ENCODE measurements around the gene DRP2. TPM values are rescaled to one million over a fixed set of nuclear protein-coding genes. Genes with fewer than 3 reads are reported as not detected.

The DRP2 gene
- polyA plus RNA-seq, 1 experiment: 0.13 TPM

- POLR2A ChIA-PET: no interaction called here
- CTCF ChIA-PET: interaction anchor here (1.0 to 2.5 kb wide), 3 partner anchors 26 to 313 kb away, joined by 4 to 6 read pairs (median 5); no protein-coding TSS in a partner anchor
- H3K36me3 ChIP-seq (ENCODE audit: control insufficient read depth, insufficient read depth, low read length): no peaks in the 10 kb centered on the region
- no peak overlapping the region for H3K4me3 ChIP-seq (ENCODE audit: low read depth, low read length)
- no peak for DNase-seq (ENCODE audit: low read depth)
- no peaks in the 10 kb centered on the region for H3K27me3 ChIP-seq (ENCODE audit: control insufficient read depth, insufficient read depth, low read length)
- TF ChIP-seq, protein P1, sequence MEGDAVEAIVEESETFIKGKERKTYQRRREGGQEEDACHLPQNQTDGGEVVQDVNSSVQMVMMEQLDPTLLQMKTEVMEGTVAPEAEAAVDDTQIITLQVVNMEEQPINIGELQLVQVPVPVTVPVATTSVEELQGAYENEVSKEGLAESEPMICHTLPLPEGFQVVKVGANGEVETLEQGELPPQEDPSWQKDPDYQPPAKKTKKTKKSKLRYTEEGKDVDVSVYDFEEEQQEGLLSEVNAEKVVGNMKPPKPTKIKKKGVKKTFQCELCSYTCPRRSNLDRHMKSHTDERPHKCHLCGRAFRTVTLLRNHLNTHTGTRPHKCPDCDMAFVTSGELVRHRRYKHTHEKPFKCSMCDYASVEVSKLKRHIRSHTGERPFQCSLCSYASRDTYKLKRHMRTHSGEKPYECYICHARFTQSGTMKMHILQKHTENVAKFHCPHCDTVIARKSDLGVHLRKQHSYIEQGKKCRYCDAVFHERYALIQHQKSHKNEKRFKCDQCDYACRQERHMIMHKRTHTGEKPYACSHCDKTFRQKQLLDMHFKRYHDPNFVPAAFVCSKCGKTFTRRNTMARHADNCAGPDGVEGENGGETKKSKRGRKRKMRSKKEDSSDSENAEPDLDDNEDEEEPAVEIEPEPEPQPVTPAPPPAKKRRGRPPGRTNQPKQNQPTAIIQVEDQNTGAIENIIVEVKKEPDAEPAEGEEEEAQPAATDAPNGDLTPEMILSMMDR (IDR thresholded peaks at IDR 0.05; ENCODE audit: insufficient read depth, low read depth, low read length): no peak
These were observed 11.3 kb upstream of the DRP2 start for GRCh38 chrX:101208152-101208905.

DNA sequence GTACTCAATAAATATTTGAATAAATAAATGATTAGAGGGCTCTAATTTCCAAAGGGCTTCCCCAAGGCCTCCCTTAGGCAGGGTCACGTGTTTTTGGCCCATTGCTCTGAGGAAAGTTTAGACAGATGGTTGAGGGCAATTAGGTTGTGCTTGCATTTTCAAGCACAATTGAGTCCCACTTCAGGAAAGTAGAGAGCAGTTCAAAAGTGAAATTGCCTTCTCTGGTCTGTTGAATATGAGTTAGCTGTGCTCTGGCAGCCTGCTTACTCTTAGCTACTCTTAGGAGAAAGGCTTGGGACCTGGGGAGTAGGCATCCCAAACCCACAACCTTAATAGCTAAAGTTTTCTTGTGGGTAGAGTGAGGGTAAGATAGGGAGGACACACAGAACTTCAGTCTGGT, 9.0 kb upstream of the DRP2 start:
- Histone ChIP-seq H3K36me3 (ENCODE audit: control insufficient read depth, insufficient read depth, low read length) (no peaks in the 10 kb centered on the region), H3K27me3 (ENCODE audit: control insufficient read depth, insufficient read depth, low read length) (no peaks in the 10 kb centered on the region), H3K4me3 (ENCODE audit: low read depth, low read length) (no peak overlapping the region)
- no peak for DNase-seq (ENCODE audit: low read depth)
- POLR2A ChIA-PET: no interaction called here
- CTCF ChIA-PET: interaction anchor here (0.9 kb wide), 1 partner anchor 310 kb away, joined by 3 read pairs; no protein-coding TSS in a partner anchor
- TF ChIP-seq, protein P1 (IDR thresholded peaks at IDR 0.05; ENCODE audit: insufficient read depth, low read depth, low read length): no peak

DNA sequence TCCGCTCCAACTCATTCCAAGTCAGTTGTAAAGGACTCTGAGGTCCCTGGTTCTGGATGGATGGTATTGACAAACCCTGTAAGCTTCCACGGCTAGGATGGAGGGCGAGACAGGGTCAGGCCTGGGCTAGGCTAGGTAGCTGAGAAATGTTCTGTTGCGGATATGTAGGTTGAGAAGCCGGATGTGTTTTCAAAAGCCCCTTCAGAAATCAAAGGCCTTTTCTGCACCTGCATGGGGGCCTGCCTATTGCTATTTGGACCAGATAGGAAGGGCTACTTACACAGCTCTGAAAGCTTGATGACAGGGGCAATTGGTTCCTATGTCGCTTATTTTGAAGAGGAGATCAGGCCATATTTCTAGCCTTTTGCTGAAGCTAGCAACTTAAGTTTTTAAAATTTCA, 1.9 kb upstream of the DRP2 start:
- H3K36me3 ChIP-seq (ENCODE audit: control insufficient read depth, insufficient read depth, low read length): no peaks in the 10 kb centered on the region
- TF ChIP-seq, protein P1 (IDR thresholded peaks at IDR 0.05; ENCODE audit: insufficient read depth, low read depth, low read length): no peak
- POLR2A ChIA-PET: no interaction called here
- no peak overlapping the region for H3K4me3 ChIP-seq (ENCODE audit: low read depth, low read length)
- no peak for DNase-seq (ENCODE audit: low read depth)
- H3K27me3 ChIP-seq (ENCODE audit: control insufficient read depth, insufficient read depth, low read length): no peaks in the 10 kb centered on the region
- CTCF ChIA-PET: no interaction called here

- Histone ChIP-seq H3K27me3 (ENCODE audit: control insufficient read depth, insufficient read depth, low read length) (no peaks in the 10 kb centered on the region), H3K4me3 (ENCODE audit: low read depth, low read length) (no peak overlapping the region), H3K36me3 (ENCODE audit: control insufficient read depth, insufficient read depth, low read length) (no peaks in the 10 kb centered on the region)
- ChIA-PET CTCF (interaction anchor here (1.1 kb wide), 1 partner anchor 68 kb away, joined by 3 read pairs; no protein-coding TSS in a partner anchor), POLR2A (no interaction called here)
- TF ChIP-seq, protein P1 (IDR thresholded peaks at IDR 0.05; ENCODE audit: insufficient read depth, low read depth, low read length): no peak
- DNase-seq (ENCODE audit: low read depth): no peak
These were observed 319 bp downstream of the DRP2 start for GRCh38 chrX:101219864-101220346.

DNA sequence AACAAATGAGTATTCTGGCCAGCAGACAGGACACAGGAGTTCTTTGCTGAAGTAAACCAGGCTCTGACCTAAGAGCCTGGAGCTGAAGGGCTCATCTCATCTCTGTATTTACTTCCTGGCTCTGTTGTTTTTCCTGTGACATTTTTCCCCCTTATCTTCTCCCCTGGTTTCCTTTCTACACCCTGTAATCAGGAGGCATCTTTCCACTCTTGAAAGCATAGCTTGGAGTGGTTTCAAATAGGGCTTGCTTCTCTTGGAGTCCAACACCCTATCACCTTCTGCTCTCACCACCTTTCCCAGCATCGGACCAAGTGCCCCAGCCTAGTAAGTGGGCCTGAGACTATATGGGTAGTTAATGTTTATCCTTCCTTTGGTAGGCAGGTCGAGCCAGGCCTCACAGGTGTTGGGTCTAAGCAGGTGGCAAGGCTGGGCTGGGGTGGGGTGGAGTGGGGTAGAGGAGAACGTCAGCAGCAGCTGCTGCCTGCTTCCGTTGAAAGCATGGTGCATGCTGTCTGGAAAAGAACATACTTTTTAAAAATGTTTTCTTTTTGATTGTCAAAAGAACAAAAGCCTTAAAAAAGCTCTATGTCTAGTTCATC, 1.2 kb downstream of the DRP2 start:
- POLR2A ChIA-PET: no interaction called here
- DNase-seq (ENCODE audit: low read depth): no peak

More for the DNA sequence above, 1.2 kb downstream of the DRP2 start:
- H3K27me3 ChIP-seq (ENCODE audit: control insufficient read depth, insufficient read depth, low read length): no peaks in the 10 kb centered on the region
- CTCF ChIA-PET: no interaction called here
- H3K36me3 ChIP-seq (ENCODE audit: control insufficient read depth, insufficient read depth, low read length): no peaks in the 10 kb centered on the region
- H3K4me3 ChIP-seq (ENCODE audit: low read depth, low read length): no peak overlapping the region
- TF ChIP-seq, protein P1 (IDR thresholded peaks at IDR 0.05; ENCODE audit: insufficient read depth, low read depth, low read length): no peak
